Activated CD4-positive, alpha-beta T cell treated with anti-CD3 and anti-CD28 coated beads, Interleukin-2, Interleukin-6, amounts not matched to agents 100 ng/mL and 50 ng/mL, durations not matched to agents 16 hours and 8 hours (primary cell): Measurements from ENCODE around the gene TRMO.

Experiments
- DNase-seq: peaks from one replicate; pipeline ENCODE4 v3.0.0-alpha.2; 2020

The TRMO gene

DNA sequence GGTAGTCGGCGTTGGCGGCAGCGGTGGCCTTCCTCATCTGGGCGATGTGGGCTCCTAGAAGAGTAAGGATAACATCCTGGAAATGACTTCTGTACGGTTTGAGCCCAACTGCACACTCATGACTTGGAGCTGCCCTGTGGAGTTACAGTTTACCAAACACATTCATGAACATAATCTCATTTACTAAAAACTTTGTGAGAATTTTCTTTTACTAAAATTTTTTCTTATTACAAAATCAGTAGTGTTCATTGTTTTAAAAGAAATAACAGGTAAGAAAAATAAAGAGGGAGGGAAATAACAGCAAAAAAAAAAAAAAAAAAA, 63.9 kb downstream of the TRMO start:
- DNase-seq: no peak

- no peak for DNase-seq
Measured at GRCh38 chr9:97857606-97858392, 64.5 kb downstream of the TRMO start.

DNA sequence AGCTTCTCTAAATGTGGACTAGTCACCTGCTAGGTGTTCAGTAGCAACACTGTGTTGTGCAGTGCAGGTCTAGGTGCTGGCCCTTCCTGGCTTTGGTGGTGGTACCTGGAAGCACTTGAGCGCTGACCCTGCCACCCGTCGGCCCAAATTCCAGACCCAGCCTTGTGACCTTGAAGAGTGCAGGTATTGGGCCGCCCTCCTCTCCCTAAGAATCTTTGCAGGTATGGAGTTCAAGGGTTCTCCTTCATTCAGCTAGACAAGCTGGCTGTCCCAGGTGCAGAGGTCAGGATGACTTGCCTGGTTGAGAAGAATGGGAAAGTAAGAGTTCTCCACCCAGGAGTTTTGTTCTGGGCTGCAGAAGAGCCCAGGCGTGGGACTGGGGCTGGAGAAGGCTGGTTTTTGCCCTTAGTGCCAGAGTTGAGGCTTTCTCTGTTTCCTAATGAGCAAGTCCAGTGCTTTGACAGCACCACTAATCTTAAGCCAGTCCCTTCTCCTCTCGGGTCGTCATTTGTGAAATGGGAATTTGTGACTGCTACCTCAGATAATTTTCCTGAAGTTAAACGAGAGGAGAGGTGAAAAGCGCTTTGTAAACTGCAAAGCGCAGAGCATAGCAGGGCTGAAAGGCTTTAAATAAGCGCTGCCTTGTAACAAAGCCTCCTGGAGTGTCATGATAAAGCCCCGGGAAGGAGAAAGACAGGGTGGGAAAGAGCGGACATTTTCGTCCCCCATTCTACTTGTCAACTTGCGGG, 65.3 kb downstream of the TRMO start:
- DNase-seq: no peak

DNA sequence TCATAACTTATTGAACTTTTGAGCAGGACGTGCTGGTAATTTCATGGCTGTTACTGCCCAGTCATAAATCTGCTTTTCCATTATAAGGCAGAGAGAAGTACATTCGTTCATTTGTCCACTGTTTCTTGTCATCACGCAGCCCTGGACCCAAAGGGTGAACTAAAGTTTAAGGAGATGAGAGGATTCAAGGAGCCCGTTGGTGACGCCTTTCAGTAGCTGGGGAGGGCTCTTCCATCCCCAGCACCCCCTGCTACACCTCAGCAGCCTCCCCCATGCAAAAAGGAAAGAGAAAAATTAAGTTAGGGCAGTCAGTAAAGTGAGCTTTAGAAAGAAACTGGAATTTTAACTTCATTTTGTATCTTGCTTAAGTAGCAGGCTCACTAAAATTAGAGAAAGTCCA, 66.4 kb downstream of the TRMO start:
- no peak for DNase-seq

DNA sequence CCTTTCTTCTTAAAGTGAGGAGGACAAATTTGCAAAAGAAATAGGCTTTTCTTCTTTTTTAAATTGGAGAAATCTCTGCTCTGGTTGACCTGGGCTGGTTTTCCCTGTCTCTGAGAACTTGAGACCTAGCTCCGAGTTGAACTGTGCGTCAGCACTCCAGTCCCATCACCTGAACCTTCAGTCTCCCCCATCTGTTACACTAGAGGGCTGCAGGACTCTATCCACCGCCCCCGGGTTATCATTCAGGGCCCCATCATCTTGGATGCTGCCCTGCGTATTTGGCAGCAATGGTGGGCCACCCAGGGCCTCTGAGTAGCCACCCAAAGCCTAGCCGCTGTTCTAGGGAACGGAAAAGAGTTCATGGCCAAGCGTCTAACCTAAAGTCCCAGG, 66.8 kb downstream of the TRMO start:
- no peak for DNase-seq

DNA sequence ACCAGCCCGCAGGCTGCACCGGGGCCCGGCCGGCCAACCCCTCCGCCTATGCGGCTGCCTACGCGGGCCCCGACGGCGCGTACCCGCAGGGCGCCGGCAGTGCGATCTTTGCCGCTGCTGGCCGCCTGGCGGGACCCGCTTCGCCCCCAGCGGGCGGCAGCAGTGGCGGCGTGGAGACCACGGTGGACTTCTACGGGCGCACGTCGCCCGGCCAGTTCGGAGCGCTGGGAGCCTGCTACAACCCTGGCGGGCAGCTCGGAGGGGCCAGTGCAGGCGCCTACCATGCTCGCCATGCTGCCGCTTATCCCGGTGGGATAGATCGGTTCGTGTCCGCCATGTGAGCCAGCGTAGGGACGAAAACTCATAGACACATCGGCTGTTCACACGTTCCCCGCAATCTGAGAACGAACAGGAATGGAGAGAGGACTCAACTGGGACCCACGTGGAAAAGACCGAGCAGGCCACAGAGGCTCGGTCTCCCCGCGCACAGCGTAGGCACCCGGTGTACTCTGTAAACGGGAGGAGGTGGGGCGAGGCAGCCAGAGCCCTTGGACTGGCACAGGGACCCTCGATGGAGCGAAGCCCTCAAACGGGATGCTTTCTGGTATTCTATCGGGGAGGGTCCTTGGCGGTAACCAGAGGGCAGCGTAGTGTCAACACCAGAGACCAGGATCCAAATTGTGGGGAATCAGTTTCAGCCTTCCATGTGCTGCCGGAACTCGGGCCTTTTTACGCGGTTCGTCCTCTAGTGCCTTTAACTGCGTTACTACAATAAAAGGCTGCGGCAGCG, 67.4 kb downstream of the TRMO start:
- no peak for DNase-seq
